NT2/D1 (cell line): ENCODE measurements around the gene MICAL2.

Experiments used
- YY1 ChIP-seq: IDR thresholded peaks from 2 replicates; pipeline ENCODE4 v1.6.1; 2011; ENCODE audit not compliant: insufficient read length, insufficient read depth
- ZNF274 ChIP-seq: IDR thresholded peaks from 2 replicates; pipeline ENCODE4 v1.6.1; 2011; ENCODE audit warnings: mild to moderate bottlenecking, low read depth, low read length

GRCh38 chr11:12259956-12260355 is 149.6 kb downstream of the MICAL2 start:
- no peak for TF ChIP-seq ZNF274
- TF ChIP-seq YY1 = no peak
